K562 (cell line): ENCODE results near the gene MGST2. TPM values are rescaled to one million over a fixed set of nuclear protein-coding genes. Genes with fewer than 3 reads are reported as not detected.

Source experiments
- ATAC-seq: fragments of 200-7000 bp; cut with Tn5 transposase; 3 replicates; pipeline ENCODE4 v1.9.1; 2020; ENCODE audit warnings: moderate library complexity
- BruUV-seq: library from RNA; stranded (reverse); fragments of 400-500 nt; replicated peaks from 2 replicates; lab custom pipeline; 2021; lab: Mats Ljungman, UMichigan
- CTCF ChIA-PET: fragments of 300-600 bp; formaldehyde crosslinking; extraction: SDS; loops from one replicate; lab custom pipeline; 2021; ENCODE audit warnings: low intra/inter-chr PET ratio; lab: Yijun Ruan, JAX
- POLR2A ChIA-PET: fragments of 300-600, 350-650 bp; sonication (Branson Sonifier 250); formaldehyde crosslinking; extraction: SDS; loops from one replicate; lab custom pipeline; 2021; ENCODE audit warnings: antibody characterized with exemption, inconsistent platforms; lab: Yijun Ruan, JAX
- DNase-seq, 4 experiments: peaks; one replicate each; pipeline versions ENCODE4 v3.0.0 to v3.0.0-alpha.2; 2011 to 2018; ENCODE audit warnings: low spot score in 3 of 4, mixed read lengths in 3 of 4; ENCODE audit errors: extremely low read depth in 1 of 4
- FAIRE-seq: peaks from 2 replicates; lab custom pipeline; 2011; peaks lifted over from hg19 to GRCh38; lab: Jason Lieb, UNC
- H2AFZ ChIP-seq: 2 replicates; pipeline ENCODE4 v1.6.0; 2011; ENCODE audit warnings: low read depth, low read length, control low read depth, inconsistent platforms
- H3K27ac ChIP-seq: fragments of 200-600 bp; 3 replicates; pipeline ENCODE4 v1.8.0; 2011; ENCODE audit warnings: low read depth, mild to moderate bottlenecking, control low read depth, inconsistent platforms, low read length, moderate library complexity, mixed read lengths; ENCODE audit errors: extremely low read depth
- H3K27me3 ChIP-seq, 2 experiments: fragments of 300-600 bp in 1 of 2; 2 replicates in 1 of 2; 3 replicates in 1 of 2; pipeline versions ENCODE4 v1.6.0 to v1.8.0; 2011; ENCODE audit warnings: inconsistent platforms in 2 of 2, low read length in 2 of 2, mild to moderate bottlenecking in 1 of 2, mixed read lengths in 1 of 2, moderate library complexity in 1 of 2; ENCODE audit not compliant: control insufficient read depth in 2 of 2, insufficient read depth in 2 of 2
- H3K36me3 ChIP-seq: fragments of 300-600 bp; 3 replicates; pipeline ENCODE4 v1.8.0; 2011; ENCODE audit warnings: mild to moderate bottlenecking, low read length, inconsistent platforms; ENCODE audit not compliant: control insufficient read depth, insufficient read depth
- H3K4me1 ChIP-seq, 2 experiments: fragments of 200-600 bp in 1 of 2; replicated peaks in 1 of 2; 2 replicates in 1 of 2; 3 replicates in 1 of 2; pipeline versions ENCODE4 v1.5.1 to v1.8.0; 2011; ENCODE audit warnings: inconsistent platforms in 2 of 2, low read length in 2 of 2, mild to moderate bottlenecking in 1 of 2, mixed read lengths in 1 of 2, moderate library complexity in 1 of 2; ENCODE audit not compliant: control insufficient read depth in 2 of 2, insufficient read depth in 2 of 2
- H3K4me2 ChIP-seq: 2 replicates; pipeline ENCODE4 v1.6.1; 2011; ENCODE audit warnings: low read length, control low read depth, inconsistent platforms, mixed read lengths; ENCODE audit not compliant: insufficient read depth
- H3K4me3 ChIP-seq: fragments of 200-600 bp; sonication (generic), shearing (Covaris generic); 2 replicates; pipeline ENCODE4 v1.5.1; 2016; ENCODE audit warnings: control low read depth, inconsistent platforms
- H3K79me2 ChIP-seq: fragments of 200-600 bp; 3 replicates; pipeline ENCODE4 v1.8.0; 2011; ENCODE audit warnings: low read length, inconsistent platforms; ENCODE audit not compliant: control insufficient read depth, insufficient read depth
- H3K9ac ChIP-seq, 2 experiments: 2 replicates each; pipeline versions ENCODE4 v1.6.0 to v1.6.1; 2011; ENCODE audit warnings: low read depth in 2 of 2, low read length in 2 of 2, control low read depth in 1 of 2, inconsistent platforms in 1 of 2, mild to moderate bottlenecking in 1 of 2, mixed read lengths in 1 of 2; ENCODE audit not compliant: insufficient read depth in 1 of 2
- H3K9me1 ChIP-seq: one replicate; pipeline ENCODE4 v1.6.0; 2011; ENCODE audit warnings: inconsistent platforms, mild to moderate bottlenecking, low read length, moderate library complexity; ENCODE audit not compliant: control insufficient read depth, insufficient read depth
- H3K9me3 ChIP-seq: replicated peaks from 2 replicates; pipeline ENCODE4 v1.5.1; 2011; ENCODE audit warnings: low read depth, low read length, inconsistent platforms; ENCODE audit not compliant: control insufficient read depth, insufficient read depth
- H4K20me1 ChIP-seq: replicated peaks from 2 replicates; pipeline ENCODE4 v1.6.1; 2011; ENCODE audit warnings: low read length, inconsistent platforms, mixed read lengths; ENCODE audit not compliant: control insufficient read depth, insufficient read depth
- ARNT ChIP-seq, 2 experiments: fragments of 450-650 bp; IDR thresholded peaks; 2 replicates each; pipeline ENCODE4 v1.6.1; 2016; ENCODE audit warnings: mild to moderate bottlenecking in 1 of 2
- CTCF ChIP-seq, 3 experiments: IDR thresholded peaks in 2 of 3; conservative IDR thresholded peaks in 1 of 3; 2 replicates each; pipeline ENCODE4 v1.5.1; 2011 to 2012; ENCODE audit warnings: low read length in 3 of 3, mild to moderate bottlenecking in 3 of 3, control low read depth in 2 of 3, improper control_type of control experiment in 1 of 3, inconsistent platforms in 1 of 3, low read depth in 1 of 3, mixed read lengths in 1 of 3, moderate library complexity in 1 of 3; ENCODE audit not compliant: insufficient read depth in 2 of 3
- RAD21 ChIP-seq, 2 experiments: fragments of 250-450 bp in 1 of 2; fragments of 450-650 bp in 1 of 2; sonication (Bioruptor Pico) in 1 of 2; formaldehyde crosslinking in 1 of 2; IDR thresholded peaks in 1 of 2; conservative IDR thresholded peaks in 1 of 2; 2 replicates each; pipeline versions ENCODE4 v1.4.0 to v1.8.0; 2020 to 2022; ENCODE audit warnings: mild to moderate bottlenecking in 2 of 2, moderate library complexity in 1 of 2
- WGBS: fragments of 100-300 bp; shearing (Covaris generic); methylation state at CpG from one replicate; pipeline ENCODE4 v1.1.6; 2016; ENCODE audit warnings: low coverage, mixed read lengths; ENCODE audit not compliant: insufficient coverage; ENCODE audit errors: missing lambda C conversion rate; 5-methylcytosine and 5-hydroxymethylcytosine counted together
- in situ Hi-C: fragments of 300-500 bp; cut with MboI; formaldehyde crosslinking; loops from 4 replicates; pipeline ENCODE4 v1.15.0; 2018; ENCODE audit warnings: inconsistent platforms, mixed read lengths
- intact Hi-C: fragments of 100-400 bp; cut with micrococcal nuclease; formaldehyde crosslinking; loops from 2 replicates; pipeline ENCODE4 v1.14.2; 2022
- polyA plus RNA-seq, 8 experiments: library from polyadenylated mRNA; depleted of rRNA in 4 of 8; stranded (reverse) in 5 of 8; unstranded in 3 of 8; fragments of >200 nt; fragmentation: Nextera tagmentation in 2 of 8; fragmentation: Illumina TruSeq in 1 of 8; extraction: Ambion mirVana in 2 of 8; extraction: Trizol in 1 of 8; gene quantifications; 2 replicates each; pipeline versions ENCODE4 v1.2.1 to v1.2.3, GENCODE V29; 2011 to 2014; ENCODE audit warnings: inconsistent platforms in 1 of 8, missing spikeins in 1 of 8
- total RNA-seq, 7 experiments: library from RNA; depleted of rRNA in 6 of 7; stranded (reverse); fragments of >200 nt in 6 of 7; fragmentation: Illumina TruSeq in 2 of 7; extraction: Trizol in 2 of 7; gene quantifications; 2 replicates each; pipeline versions ENCODE4 v1.2.1 to v1.2.3, GENCODE V29; 2011 to 2021; ENCODE audit warnings: low replicate concordance in 1 of 7
- TF ChIP-seq, protein P1 (sequence below): sonication (generic); formaldehyde crosslinking; IDR thresholded peaks from 2 replicates; pipeline ENCODE4 v1.8.0; 2022; ENCODE audit warnings: mild to moderate bottlenecking, missing genetic modification reagents
- TF ChIP-seq, protein P2 (sequence below): IDR thresholded peaks from 2 replicates; pipeline ENCODE4 v1.6.1; 2011; ENCODE audit not compliant: insufficient read length; ENCODE audit errors: extremely low read depth

The MGST2 gene
- total and polyA plus RNA-seq, 9 of the 15 experiments (the other 6 are each of a cell fraction or from before 2014, with no cell fraction given) = 38.7 to 115 (median 84.6) TPM

DNA sequence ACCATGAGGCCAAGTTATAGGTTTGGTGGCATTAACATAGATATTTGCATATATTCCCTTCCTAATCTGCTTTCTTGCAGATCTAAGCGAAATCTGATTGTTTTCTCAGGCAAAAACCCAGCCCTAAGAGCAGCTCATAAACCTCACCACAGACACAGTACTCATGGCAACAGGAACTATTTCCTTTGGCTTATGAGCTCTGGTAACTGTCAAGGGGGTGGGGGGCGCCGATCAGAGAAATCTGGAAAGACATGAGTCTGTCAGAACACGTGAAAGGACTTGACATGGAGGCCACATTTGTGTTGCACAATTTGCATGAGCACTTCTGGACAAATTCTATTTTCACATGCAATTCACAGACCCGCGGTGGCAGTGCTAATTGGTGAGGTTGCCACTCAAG, 83.7 kb downstream of the MGST2 start (continued):
- TF ChIP-seq, protein P1, sequence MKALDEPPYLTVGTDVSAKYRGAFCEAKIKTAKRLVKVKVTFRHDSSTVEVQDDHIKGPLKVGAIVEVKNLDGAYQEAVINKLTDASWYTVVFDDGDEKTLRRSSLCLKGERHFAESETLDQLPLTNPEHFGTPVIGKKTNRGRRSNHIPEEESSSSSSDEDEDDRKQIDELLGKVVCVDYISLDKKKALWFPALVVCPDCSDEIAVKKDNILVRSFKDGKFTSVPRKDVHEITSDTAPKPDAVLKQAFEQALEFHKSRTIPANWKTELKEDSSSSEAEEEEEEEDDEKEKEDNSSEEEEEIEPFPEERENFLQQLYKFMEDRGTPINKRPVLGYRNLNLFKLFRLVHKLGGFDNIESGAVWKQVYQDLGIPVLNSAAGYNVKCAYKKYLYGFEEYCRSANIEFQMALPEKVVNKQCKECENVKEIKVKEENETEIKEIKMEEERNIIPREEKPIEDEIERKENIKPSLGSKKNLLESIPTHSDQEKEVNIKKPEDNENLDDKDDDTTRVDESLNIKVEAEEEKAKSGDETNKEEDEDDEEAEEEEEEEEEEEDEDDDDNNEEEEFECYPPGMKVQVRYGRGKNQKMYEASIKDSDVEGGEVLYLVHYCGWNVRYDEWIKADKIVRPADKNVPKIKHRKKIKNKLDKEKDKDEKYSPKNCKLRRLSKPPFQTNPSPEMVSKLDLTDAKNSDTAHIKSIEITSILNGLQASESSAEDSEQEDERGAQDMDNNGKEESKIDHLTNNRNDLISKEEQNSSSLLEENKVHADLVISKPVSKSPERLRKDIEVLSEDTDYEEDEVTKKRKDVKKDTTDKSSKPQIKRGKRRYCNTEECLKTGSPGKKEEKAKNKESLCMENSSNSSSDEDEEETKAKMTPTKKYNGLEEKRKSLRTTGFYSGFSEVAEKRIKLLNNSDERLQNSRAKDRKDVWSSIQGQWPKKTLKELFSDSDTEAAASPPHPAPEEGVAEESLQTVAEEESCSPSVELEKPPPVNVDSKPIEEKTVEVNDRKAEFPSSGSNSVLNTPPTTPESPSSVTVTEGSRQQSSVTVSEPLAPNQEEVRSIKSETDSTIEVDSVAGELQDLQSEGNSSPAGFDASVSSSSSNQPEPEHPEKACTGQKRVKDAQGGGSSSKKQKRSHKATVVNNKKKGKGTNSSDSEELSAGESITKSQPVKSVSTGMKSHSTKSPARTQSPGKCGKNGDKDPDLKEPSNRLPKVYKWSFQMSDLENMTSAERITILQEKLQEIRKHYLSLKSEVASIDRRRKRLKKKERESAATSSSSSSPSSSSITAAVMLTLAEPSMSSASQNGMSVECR (CRISPR knock-in tag) = no peak
- TF ChIP-seq, all 486 proteins: peak for 0

- no TSS peak for BruUV-seq
- in situ Hi-C loops = no loop called here
- H3K4me3 ChIP-seq = no peak overlapping the region
- no peak overlapping the region for H3K27ac ChIP-seq
- H3K4me2 ChIP-seq = no peak overlapping the region
- DNase-seq (no peak), FAIRE-seq (no peak), ATAC-seq (peak; percentile 40; the same call in 1 of the 3 replicates)
- no peaks in the 10 kb centered on the region; the same call in 1 of the 2 replicates for H4K20me1 ChIP-seq
- ChIA-PET CTCF (no interaction called here), POLR2A (interaction anchor here (0.9 to 1.6 kb wide), 2 partner anchors 9 to 14 kb away, joined by 3 to 5 read pairs; no protein-coding TSS in a partner anchor)
- TF ChIP-seq ARNT (IDR thresholded peaks at IDR 0.05) (no peak), CTCF (IDR thresholded peaks at IDR 0.05 in 2 of 3, conservative IDR thresholded peaks at IDR 0.05 in 1 of 3; ENCODE audit: insufficient read depth in 2 of 3, low read depth in 1 of 3, low read length in 3 of 3) (peak in 2 of 3 experiments; percentile 14 to 25; a peak in 2 of 6 replicates), RAD21 (CRISPR knock-in tag; conservative IDR thresholded peaks at IDR 0.05 in 1 of 2, IDR thresholded peaks at IDR 0.05 in 1 of 2) (peak in 1 of 2 experiments; percentile 27; a peak in 2 of 4 replicates)
- TF ChIP-seq, protein P2, sequence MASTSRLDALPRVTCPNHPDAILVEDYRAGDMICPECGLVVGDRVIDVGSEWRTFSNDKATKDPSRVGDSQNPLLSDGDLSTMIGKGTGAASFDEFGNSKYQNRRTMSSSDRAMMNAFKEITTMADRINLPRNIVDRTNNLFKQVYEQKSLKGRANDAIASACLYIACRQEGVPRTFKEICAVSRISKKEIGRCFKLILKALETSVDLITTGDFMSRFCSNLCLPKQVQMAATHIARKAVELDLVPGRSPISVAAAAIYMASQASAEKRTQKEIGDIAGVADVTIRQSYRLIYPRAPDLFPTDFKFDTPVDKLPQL = no peak
- H3K79me2 ChIP-seq = no peaks in the 10 kb centered on the region
- no peak overlapping the region for H3K9ac ChIP-seq
- H2AFZ ChIP-seq = no peak overlapping the region
- H3K27me3 ChIP-seq = peaks cover 17 to 36% of the 10 kb centered on the region in 2 experiments; a peak in 4 of 5 replicates
- 0% methylated on average over 4 of the region's 4 CpGs for WGBS
- H3K4me1 ChIP-seq = no peaks in the 10 kb centered on the region
- H3K9me1 ChIP-seq = no peaks in the 10 kb centered on the region
- no peaks in the 10 kb centered on the region for H3K9me3 ChIP-seq
- H3K36me3 ChIP-seq = no peaks in the 10 kb centered on the region
- intact Hi-C loops = loop anchor here (10.0 kb wide), 1 partner anchor 505 kb away; no protein-coding TSS in a partner anchor
Measured at GRCh38 chr4:139749835-139750498, 84.3 kb downstream of the MGST2 start.
